ENCODE data around the gene NELFCD.

DNA sequence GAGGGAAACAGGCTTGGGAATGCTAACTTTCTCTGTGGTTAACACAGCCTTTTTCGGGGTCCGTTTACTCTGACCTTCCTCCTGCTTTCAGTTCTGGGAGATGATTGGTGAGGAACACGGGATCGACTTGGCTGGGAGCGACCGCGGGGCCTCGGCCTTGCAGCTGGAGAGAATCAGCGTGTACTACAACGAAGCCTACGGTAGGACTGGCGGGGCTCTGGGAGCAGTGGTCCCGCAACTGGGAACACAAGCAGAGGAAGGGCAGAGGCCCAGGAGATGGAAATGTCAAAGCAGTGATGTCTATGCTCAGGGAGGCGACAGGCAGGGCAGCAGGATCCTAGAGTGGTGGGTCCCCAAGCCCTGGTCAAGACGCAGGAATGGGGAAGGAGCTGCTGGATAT, 41.7 kb downstream of the NELFCD start:
- TF ChIP-seq NFRKB (IDR thresholded peaks at IDR 0.05) (no peak), SUZ12 (IDR thresholded peaks at IDR 0.05) (no peak), HDGF (IDR thresholded peaks at IDR 0.05; ENCODE audit: borderline replicate concordance) (no peak), BHLHE40 (IDR thresholded peaks at IDR 0.05; ENCODE audit: borderline replicate concordance) (no peak)

Data from HEK293T (cell line).